HEK293T (cell line): ENCODE results near the gene MACROD2.

Experiments
- ARNT ChIP-seq: fragments of 450-650 bp; IDR thresholded peaks from 2 replicates; pipeline ENCODE4 v1.6.1; 2017; ENCODE audit warnings: mild to moderate bottlenecking
- BHLHE40 ChIP-seq: fragments of 450-650 bp; IDR thresholded peaks from 2 replicates; pipeline ENCODE4 v1.6.1; 2016; ENCODE audit warnings: mild to moderate bottlenecking, moderate library complexity, borderline replicate concordance
- ELF4 ChIP-seq: fragments of 450-650 bp; IDR thresholded peaks from 2 replicates; pipeline ENCODE4 v1.6.1; 2017; ENCODE audit warnings: antibody characterized with exemption
- FOXA1 ChIP-seq: fragments of 450-650 bp; IDR thresholded peaks from 2 replicates; pipeline ENCODE4 v1.6.1; 2016; ENCODE audit warnings: mild to moderate bottlenecking
- FOXK2 ChIP-seq: fragments of 450-650 bp; IDR thresholded peaks from 2 replicates; pipeline ENCODE4 v1.6.1; 2016; ENCODE audit warnings: mild to moderate bottlenecking
- FOXM1 ChIP-seq: fragments of 450-650 bp; IDR thresholded peaks from 2 replicates; pipeline ENCODE4 v1.6.1; 2017; ENCODE audit warnings: mild to moderate bottlenecking, borderline replicate concordance
- L3MBTL2 ChIP-seq: fragments of 450-650 bp; conservative IDR thresholded peaks from 2 replicates; pipeline ENCODE4 v1.6.1; 2016; ENCODE audit warnings: mild to moderate bottlenecking
- NFRKB ChIP-seq: fragments of 450-650 bp; IDR thresholded peaks from 2 replicates; pipeline ENCODE4 v1.6.1; 2016; ENCODE audit warnings: mild to moderate bottlenecking, moderate library complexity
- PKNOX1 ChIP-seq: fragments of 450-650 bp; IDR thresholded peaks from 2 replicates; pipeline ENCODE4 v1.6.1; 2016
- SP1 ChIP-seq: fragments of 450-650 bp; IDR thresholded peaks from 2 replicates; pipeline ENCODE4 v1.6.1; 2017
- SUZ12 ChIP-seq: fragments of 450-650 bp; IDR thresholded peaks from 2 replicates; pipeline ENCODE4 v1.6.1; 2016; ENCODE audit warnings: mild to moderate bottlenecking
- TARDBP ChIP-seq: fragments of 450-650 bp; IDR thresholded peaks from 2 replicates; pipeline ENCODE4 v1.6.1; 2016

GRCh38 chr20:15814360-15814759 is 1819.0 kb downstream of the MACROD2 start:
- TF ChIP-seq PKNOX1 (no peak), ELF4 (no peak), ARNT (no peak), TARDBP (no peak), SUZ12 (no peak), FOXM1 (no peak), BHLHE40 (no peak), L3MBTL2 (no peak), FOXK2 (no peak), SP1 (no peak), NFRKB (no peak), FOXA1 (no peak)
